Osteoblast (primary cell): ENCODE results near the gene TPI1. TPM values are rescaled to one million over a fixed set of nuclear protein-coding genes. Genes with fewer than 3 reads are reported as not detected.

Experiments
- DNase-seq: peaks from one replicate; pipeline ENCODE4 v3.0.0; 2011; ENCODE audit warnings: low spot score, mixed read lengths; ENCODE audit not compliant: insufficient read length; ENCODE audit errors: missing footprints
- H2AFZ ChIP-seq: 2 replicates; pipeline ENCODE4 v1.6.0; 2011; ENCODE audit warnings: mild to moderate bottlenecking, low read length
- H3K27ac ChIP-seq: 2 replicates; pipeline ENCODE4 v1.5.1; 2011; ENCODE audit warnings: mild to moderate bottlenecking, low read depth, low read length, moderate library complexity
- H3K27me3 ChIP-seq: 2 replicates; pipeline ENCODE4 v1.6.0; 2012; ENCODE audit warnings: mild to moderate bottlenecking, control low read depth, inconsistent platforms, low read length, moderate library complexity; ENCODE audit not compliant: insufficient read depth
- H3K36me3 ChIP-seq: 2 replicates; pipeline ENCODE4 v1.5.1; 2011; ENCODE audit warnings: mild to moderate bottlenecking, low read length, control low read depth, moderate library complexity; ENCODE audit not compliant: insufficient read depth
- H3K4me1 ChIP-seq: 2 replicates; pipeline ENCODE4 v1.5.1; 2011; ENCODE audit warnings: mild to moderate bottlenecking, low read length, control low read depth, moderate library complexity; ENCODE audit not compliant: insufficient read depth
- H3K4me2 ChIP-seq: 2 replicates; pipeline ENCODE4 v1.6.0; 2011; ENCODE audit warnings: mild to moderate bottlenecking, low read length; ENCODE audit not compliant: insufficient read depth
- H3K4me3 ChIP-seq: fragments of 200-600 bp; sonication (generic); 3 replicates; pipeline ENCODE4 v1.5.1; 2012; ENCODE audit warnings: mild to moderate bottlenecking, low read length, inconsistent platforms; ENCODE audit not compliant: insufficient read depth
- H3K79me2 ChIP-seq: 2 replicates; pipeline ENCODE4 v1.6.0; 2012; ENCODE audit warnings: mild to moderate bottlenecking, low read length, control low read depth, inconsistent platforms; ENCODE audit not compliant: insufficient read depth
- H3K9me3 ChIP-seq: 2 replicates; pipeline ENCODE4 v1.5.1; 2011; ENCODE audit warnings: low read depth, low read length, control low read depth
- H4K20me1 ChIP-seq: 2 replicates; pipeline ENCODE4 v1.6.0; 2012; ENCODE audit warnings: mild to moderate bottlenecking, low read length, control low read depth; ENCODE audit not compliant: insufficient read depth
- CTCF ChIP-seq: IDR thresholded peaks from 2 replicates; pipeline ENCODE4 v1.5.1; 2011; ENCODE audit warnings: mild to moderate bottlenecking, low read depth, low read length, moderate library complexity; ENCODE audit errors: extremely low read depth
- total RNA-seq: library from RNA; depleted of rRNA; stranded (reverse); fragments of >200 nt; gene quantifications from 2 replicates; pipeline ENCODE4 v1.2.3, GENCODE V29; 2012

The TPI1 gene
- total RNA-seq, 1 donor: 553 TPM

DNA sequence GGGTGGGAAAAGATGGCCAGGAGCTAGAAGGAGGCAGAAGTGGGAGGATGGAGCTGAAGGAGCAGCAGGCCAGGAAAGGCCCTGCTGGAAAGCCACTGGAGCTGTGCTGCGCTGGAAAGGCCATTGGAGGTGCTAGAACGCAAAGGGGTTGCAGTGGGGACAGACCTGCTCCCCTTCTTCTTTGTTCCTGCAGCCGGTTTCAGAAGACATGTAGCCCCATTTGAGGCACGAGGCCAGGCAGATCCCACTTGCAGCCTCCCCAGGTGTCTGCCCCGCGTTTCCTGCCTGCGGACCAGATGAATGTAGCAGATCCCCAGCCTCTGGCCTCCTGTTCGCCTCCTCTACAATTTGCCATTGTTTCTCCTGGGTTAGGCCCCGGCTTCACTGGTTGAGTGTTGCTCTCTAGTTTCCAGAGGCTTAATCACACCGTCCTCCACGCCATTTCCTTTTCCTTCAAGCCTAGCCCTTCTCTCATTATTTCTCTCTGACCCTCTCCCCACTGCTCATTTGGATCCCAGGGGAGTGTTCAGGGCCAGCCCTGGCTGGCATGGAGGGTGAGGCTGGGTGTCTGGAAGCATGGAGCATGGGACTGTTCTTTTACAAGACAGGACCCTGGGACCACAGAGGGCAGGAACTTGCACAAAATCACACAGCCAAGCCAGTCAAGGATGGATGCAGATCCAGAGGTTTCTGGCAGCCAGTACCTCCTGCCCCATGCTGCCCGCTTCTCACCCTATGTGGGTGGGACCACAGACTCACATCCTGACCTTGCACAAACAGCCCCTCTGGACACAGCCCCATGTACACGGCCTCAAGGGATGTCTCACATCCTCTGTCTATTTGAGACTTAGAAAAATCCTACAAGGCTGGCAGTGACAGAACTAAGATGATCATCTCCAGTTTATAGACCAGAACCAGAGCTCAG lies 48.0 kb upstream of the TPI1 start:
- Histone ChIP-seq H2AFZ (no peak overlapping the region), H3K27me3 (peaks cover 9% of the 10 kb centered on the region)

DNA sequence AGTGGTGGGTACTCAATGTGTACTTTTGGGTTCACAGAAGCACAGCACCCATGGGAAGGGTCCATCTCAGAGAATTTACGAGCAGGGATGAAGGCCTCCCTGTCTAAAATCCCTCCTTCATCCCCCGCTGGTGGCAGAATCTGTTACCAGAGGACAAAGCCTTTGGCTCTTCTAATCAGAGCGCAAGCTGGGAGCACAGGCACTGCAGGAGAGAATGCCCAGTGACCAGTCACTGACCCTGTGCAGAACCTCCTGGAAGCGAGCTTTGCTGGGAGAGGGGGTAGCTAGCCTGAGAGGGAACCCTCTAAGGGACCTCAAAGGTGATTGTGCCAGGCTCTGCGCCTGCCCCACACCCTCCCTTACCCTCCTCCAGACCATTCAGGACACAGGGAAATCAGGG lies 47.2 kb upstream of the TPI1 start:
- no peak overlapping the region for H2AFZ ChIP-seq
- no peak overlapping the region for H3K4me3 ChIP-seq
- H3K4me2 ChIP-seq: no peak overlapping the region
- no peaks in the 10 kb centered on the region for H3K36me3 ChIP-seq
- no peak overlapping the region for H3K27ac ChIP-seq
- TF ChIP-seq CTCF: no peak
- H4K20me1 ChIP-seq: peaks cover 9% of the 10 kb centered on the region
- peaks cover 7% of the 10 kb centered on the region for H3K4me1 ChIP-seq
- H3K9me3 ChIP-seq: no peaks in the 10 kb centered on the region
- no peaks in the 10 kb centered on the region for H3K79me2 ChIP-seq
- H3K27me3 ChIP-seq: peaks cover 9% of the 10 kb centered on the region
- DNase-seq: peak; percentile 47

More for the DNA sequence above, 48.0 kb upstream of the TPI1 start:
- H3K36me3 ChIP-seq: no peaks in the 10 kb centered on the region
- peak; percentile 80 for DNase-seq
- H3K4me3 ChIP-seq: no peak overlapping the region
- H3K4me2 ChIP-seq: no peak overlapping the region
- H3K27ac ChIP-seq: no peak overlapping the region
- peaks cover 5% of the 10 kb centered on the region for H3K4me1 ChIP-seq
- no peaks in the 10 kb centered on the region for H3K79me2 ChIP-seq
- TF ChIP-seq CTCF: no peak
- no peaks in the 10 kb centered on the region for H3K9me3 ChIP-seq
- peaks cover 9% of the 10 kb centered on the region for H4K20me1 ChIP-seq

- Histone ChIP-seq H3K4me3 (peak within 1 kb of the TSS; percentile 65), H3K27me3 (peaks cover 9% of the 10 kb centered on the region), H3K27ac (no peak within 1 kb of the TSS)
Observed at GRCh38 chr12:6821591-6822425, 45.5 kb upstream of the TPI1 start, which contains the start of gene GPR162. GPR162 (plus strand) TSS chr12:6821821; CDS start chr12:6823899, 2,078 bp downstream.

More at GRCh38 chr12:6821591-6822425, 45.5 kb upstream of the TPI1 start, which contains the start of gene GPR162:
- no peak for TF ChIP-seq CTCF
- Histone ChIP-seq H3K36me3 (no peaks in the 10 kb centered on the region), H3K9me3 (no peaks in the 10 kb centered on the region), H3K4me2 (peak within 1 kb of the TSS; percentile 73), H3K4me1 (peaks cover 10% of the 10 kb centered on the region), H3K79me2 (no peaks in the 10 kb centered on the region), H4K20me1 (peaks cover 9% of the 10 kb centered on the region), H2AFZ (no peak within 1 kb of the TSS)
- DNase-seq: peak; percentile 95
